H1 (cell line): Measurements from ENCODE around the gene FBXO38. TPM values are rescaled to one million over a fixed set of nuclear protein-coding genes. Genes with fewer than 3 reads are reported as not detected.

ENCODE experiments used
- CTCF ChIA-PET: fragments of 300-600 bp; sonication (Branson Sonifier 250); formaldehyde crosslinking; loops from one replicate; lab custom pipeline; 2021; ENCODE audit not compliant: partially characterized antibody; lab: Charles Lee
- POLR2A ChIA-PET: fragments of 300-600 bp; sonication (Branson Sonifier 250); formaldehyde crosslinking; loops from one replicate; lab custom pipeline; 2021; ENCODE audit warnings: inconsistent platforms; ENCODE audit not compliant: partially characterized antibody; lab: Charles Lee
- DNase-seq, 2 experiments: peaks; one replicate each; pipeline versions ENCODE4 v3.0.0 to v3.0.0-alpha.2; 2010 to 2022; ENCODE audit warnings: low spot score in 2 of 2, low read depth in 1 of 2, mixed read lengths in 1 of 2
- FAIRE-seq: peaks from 2 replicates; lab custom pipeline; 2011; peaks lifted over from hg19 to GRCh38; lab: Jason Lieb, UNC
- H2AFZ ChIP-seq: 2 replicates; pipeline ENCODE4 v1.8.1; 2012; ENCODE audit warnings: low read length, inconsistent platforms
- H2AK5ac ChIP-seq: 2 replicates; pipeline ENCODE4 v1.6.1; 2013; ENCODE audit warnings: low read depth, low read length
- H2BK120ac ChIP-seq: replicated peaks from 2 replicates; pipeline ENCODE3; 2013; ENCODE audit warnings: low read depth, low read length, inconsistent platforms
- H2BK12ac ChIP-seq: 2 replicates; pipeline ENCODE4 v1.6.1; 2013; ENCODE audit warnings: low read depth, low read length
- H2BK15ac ChIP-seq: 2 replicates; pipeline ENCODE4 v1.6.1; 2013; ENCODE audit warnings: low read length
- H2BK20ac ChIP-seq: 2 replicates; pipeline ENCODE4 v1.6.1; 2013; ENCODE audit warnings: low read length
- H2BK5ac ChIP-seq: 2 replicates; pipeline ENCODE4 v1.6.1; 2013; ENCODE audit warnings: low read depth, low read length
- H3K14ac ChIP-seq: 2 replicates; pipeline ENCODE4 v1.6.1; 2013; ENCODE audit warnings: inconsistent platforms; ENCODE audit not compliant: insufficient read length
- H3K18ac ChIP-seq: 2 replicates; pipeline ENCODE4 v1.6.1; 2013; ENCODE audit warnings: low read length; ENCODE audit errors: extremely low read depth
- H3K23ac ChIP-seq: 2 replicates; pipeline ENCODE4 v1.6.1; 2013; ENCODE audit warnings: inconsistent platforms; ENCODE audit not compliant: insufficient read length
- H3K23me2 ChIP-seq: 2 replicates; pipeline ENCODE4 v1.6.1; 2013; ENCODE audit warnings: low read depth, low read length
- H3K27ac ChIP-seq: 2 replicates; pipeline ENCODE4 v1.6.1; 2011; ENCODE audit warnings: low read depth, low read length, inconsistent platforms
- H3K27me3 ChIP-seq, 4 experiments: replicated peaks in 1 of 4; 1 replicate in 1 of 4; 2 replicates in 3 of 4; pipeline versions ENCODE4 v1.6.1 to v1.8.1; 2011 to 2013; ENCODE audit warnings: low read length in 3 of 4, mild to moderate bottlenecking in 3 of 4, inconsistent platforms in 2 of 4, mixed read lengths in 2 of 4, moderate library complexity in 1 of 4; ENCODE audit not compliant: control insufficient read depth in 3 of 4, insufficient read depth in 3 of 4; ENCODE audit errors: extremely low read depth in 1 of 4
- H3K36me3 ChIP-seq, 4 experiments: 2 replicates each; pipeline versions ENCODE4 v1.6.1 to v1.8.1; 2011 to 2013; ENCODE audit warnings: mild to moderate bottlenecking in 4 of 4, low read length in 3 of 4, moderate library complexity in 2 of 4, control low read depth in 1 of 4, inconsistent platforms in 1 of 4; ENCODE audit not compliant: insufficient read depth in 4 of 4, control insufficient read depth in 2 of 4
- H3K4ac ChIP-seq: replicated peaks from 2 replicates; pipeline ENCODE3; 2013; ENCODE audit warnings: low read length, low read depth, mixed read lengths, inconsistent platforms; ENCODE audit not compliant: insufficient read length
- H3K4me1 ChIP-seq, 4 experiments: replicated peaks in 1 of 4; 1 replicate in 1 of 4; 2 replicates in 3 of 4; pipeline versions ENCODE4 v1.6.1 to v1.8.1; 2011 to 2013; ENCODE audit warnings: low read length in 3 of 4, inconsistent platforms in 2 of 4, mixed read lengths in 1 of 4; ENCODE audit not compliant: insufficient read depth in 4 of 4, control insufficient read depth in 3 of 4
- H3K4me2 ChIP-seq, 2 experiments: 2 replicates each; pipeline versions ENCODE4 v1.6.1 to v1.8.1; 2011 to 2013; ENCODE audit warnings: low read depth in 2 of 2, low read length in 2 of 2, control low read depth in 1 of 2, inconsistent platforms in 1 of 2, mild to moderate bottlenecking in 1 of 2; ENCODE audit not compliant: insufficient read depth in 1 of 2
- H3K4me3 ChIP-seq, 4 experiments: fragments of 200-600, 300-600 bp in 1 of 4; sonication (generic), shearing (Covaris generic), sonication (Bioruptor Twin) in 1 of 4; 2 replicates each; pipeline versions ENCODE4 v1.5.1 to v1.8.1; 2011 to 2016; ENCODE audit warnings: low read length in 4 of 4, low read depth in 3 of 4, control low read depth in 2 of 4, inconsistent platforms in 2 of 4, mild to moderate bottlenecking in 2 of 4, mixed read lengths in 1 of 4, moderate library complexity in 1 of 4; ENCODE audit not compliant: insufficient read depth in 2 of 4; ENCODE audit errors: extremely low read depth in 1 of 4
- H3K56ac ChIP-seq: replicated peaks from 2 replicates; pipeline ENCODE3; 2013; ENCODE audit warnings: low read depth, mild to moderate bottlenecking, mixed read lengths, low read length, inconsistent platforms; ENCODE audit not compliant: insufficient read length
- H3K79me1 ChIP-seq: 2 replicates; pipeline ENCODE4 v1.6.1; 2013; ENCODE audit warnings: low read depth, low read length, control low read depth
- H3K79me2 ChIP-seq, 2 experiments: 2 replicates each; pipeline versions ENCODE4 v1.6.1 to v1.8.1; 2012 to 2013; ENCODE audit warnings: low read length in 2 of 2, mild to moderate bottlenecking in 2 of 2, inconsistent platforms in 1 of 2; ENCODE audit not compliant: insufficient read depth in 2 of 2, control insufficient read depth in 1 of 2
- H3K9ac ChIP-seq, 4 experiments: replicated peaks in 1 of 4; 1 replicate in 1 of 4; 2 replicates in 3 of 4; pipeline versions ENCODE4 v1.6.1 to v1.8.1; 2011 to 2013; ENCODE audit warnings: low read depth in 3 of 4, low read length in 3 of 4, control low read depth in 2 of 4, mild to moderate bottlenecking in 2 of 4, moderate library complexity in 2 of 4, inconsistent platforms in 1 of 4; ENCODE audit errors: extremely low read depth in 1 of 4
- H3K9me3 ChIP-seq, 2 experiments: 2 replicates each; pipeline versions ENCODE4 v1.6.1 to v1.8.1; 2012 to 2013; ENCODE audit warnings: mild to moderate bottlenecking in 2 of 2, moderate library complexity in 2 of 2, control low read depth in 1 of 2, inconsistent platforms in 1 of 2, low read depth in 1 of 2, low read length in 1 of 2, mixed read lengths in 1 of 2; ENCODE audit not compliant: insufficient read depth in 2 of 2
- H4K20me1 ChIP-seq, 2 experiments: replicated peaks in 1 of 2; 2 replicates each; pipeline versions ENCODE3 to v1.8.1; 2011 to 2013; ENCODE audit warnings: inconsistent platforms in 2 of 2, low read length in 2 of 2, mild to moderate bottlenecking in 1 of 2; ENCODE audit not compliant: insufficient read depth in 2 of 2, control insufficient read depth in 1 of 2
- H4K5ac ChIP-seq: 2 replicates; pipeline ENCODE4 v1.6.1; 2013; ENCODE audit warnings: low read length, low read depth, mixed read lengths, inconsistent platforms; ENCODE audit not compliant: insufficient read length
- H4K8ac ChIP-seq: 2 replicates; pipeline ENCODE4 v1.8.0; 2013; ENCODE audit warnings: mild to moderate bottlenecking, moderate library complexity, low read length, inconsistent platforms; ENCODE audit not compliant: insufficient read depth; ENCODE audit errors: extremely low read depth
- H4K91ac ChIP-seq: replicated peaks from 2 replicates; pipeline ENCODE3; 2013; ENCODE audit warnings: low read length, mixed read lengths, inconsistent platforms; ENCODE audit not compliant: insufficient read length
- ATF2 ChIP-seq: IDR thresholded peaks from 2 replicates; pipeline ENCODE4 v1.6.1; 2012; ENCODE audit warnings: low read length, inconsistent platforms
- CBX8 ChIP-seq: fragments of 300-800, 300-1000 bp; sonication (generic); IDR thresholded peaks from 2 replicates; pipeline ENCODE4 v1.7.1; 2016; ENCODE audit warnings: low read depth, low read length, borderline replicate concordance
- CHD2 ChIP-seq: IDR thresholded peaks from 2 replicates; pipeline ENCODE4 v1.6.1; 2012; ENCODE audit warnings: low read length, improper control_type of control experiment
- POLR2A ChIP-seq, 2 experiments: IDR thresholded peaks; 1 replicate in 1 of 2; 2 replicates in 1 of 2; pipeline ENCODE4 v1.6.1; 2011; ENCODE audit warnings: low read depth in 2 of 2, low read length in 2 of 2, mild to moderate bottlenecking in 2 of 2; ENCODE audit errors: control extremely low read depth in 1 of 2
- POLR2AphosphoS5 ChIP-seq: IDR thresholded peaks from 2 replicates; pipeline ENCODE4 v1.6.1; 2011; ENCODE audit warnings: low read depth, low read length
- RFX5 ChIP-seq: IDR thresholded peaks from 2 replicates; pipeline ENCODE4 v1.6.1; 2011; ENCODE audit warnings: low read depth, low read length, improper control_type of control experiment, borderline replicate concordance
- SAP30 ChIP-seq: fragments of 300-600 bp; sonication (generic); IDR thresholded peaks from 2 replicates; pipeline ENCODE4 v1.7.1; 2012; ENCODE audit warnings: low read length, moderate library complexity, mild to moderate bottlenecking, inconsistent platforms; ENCODE audit not compliant: insufficient read depth, insufficient replicate concordance
- SP1 ChIP-seq: IDR thresholded peaks from 2 replicates; pipeline ENCODE4 v1.6.1; 2011; ENCODE audit warnings: low read depth, low read length
- SP4 ChIP-seq: IDR thresholded peaks from 2 replicates; pipeline ENCODE4 v1.6.1; 2012; ENCODE audit warnings: low read length, inconsistent platforms
- TCF12 ChIP-seq: IDR thresholded peaks from 2 replicates; pipeline ENCODE4 v1.6.1; 2011; ENCODE audit warnings: low read depth, mild to moderate bottlenecking, low read length
- USF2 ChIP-seq: IDR thresholded peaks from 2 replicates; pipeline ENCODE4 v1.6.1; 2011; ENCODE audit warnings: low read length, improper control_type of control experiment
- WGBS, 2 experiments: shearing (Covaris generic) in 1 of 2; methylation state at CpG; one replicate each; pipeline versions ENCODE4 v1.1.6 to v1.1.7; 2013 to 2015; ENCODE audit warnings: low lambda C conversion rate in 2 of 2, mixed read lengths in 2 of 2, inconsistent platforms in 1 of 2, low coverage in 1 of 2, missing lambda C conversion rate in 1 of 2; ENCODE audit not compliant: insufficient replicate concordance in 2 of 2, insufficient coverage in 1 of 2, insufficient read length in 1 of 2; ENCODE audit errors: extremely low coverage in 1 of 2, missing lambda C conversion rate in 1 of 2; 5-methylcytosine and 5-hydroxymethylcytosine counted together
- polyA plus RNA-seq, 7 experiments: library from polyadenylated mRNA; depleted of rRNA in 3 of 7; stranded (reverse) in 5 of 7; unstranded in 2 of 7; fragments of >200 nt in 5 of 7; fragments of 200-250 nt in 2 of 7; gene quantifications; 1 replicate in 5 of 7; 2 replicates in 1 of 7; 4 replicates in 1 of 7; pipeline versions ENCODE4 v1.2.1 to v1.2.3, GENCODE V29; 2011 to 2013; ENCODE audit warnings: missing spikeins in 2 of 7, mixed read lengths in 2 of 7
- total RNA-seq: library from RNA; stranded (reverse); fragmentation: NEBNext Ultra II Directional; extraction: Animal tissue kit (Norgen Biotek cat#: 25700); gene quantifications from 2 replicates; pipeline ENCODE4 v1.2.1, GENCODE V29; 2021

The FBXO38 gene
- total and polyA plus RNA-seq, 2 of the 8 experiments (the other 6 are each of a cell fraction or from before 2014, with no cell fraction given) = 9.1 to 34.3 TPM

GRCh38 chr5:148385094-148385493, 1.3 kb downstream of the FBXO38 start:
- CTCF ChIA-PET = interaction anchor here (1.6 to 3.5 kb wide), 2 partner anchors 14 to 205 kb away, joined by 8 to 14 read pairs; no protein-coding TSS in a partner anchor
- H3K9ac ChIP-seq = no peak overlapping the region
- no peak for TF ChIP-seq POLR2AphosphoS5
- TF ChIP-seq TCF12 = no peak
- no peak for TF ChIP-seq ATF2
- no peak for TF ChIP-seq CBX8
- TF ChIP-seq SP4 = no peak
- TF ChIP-seq SP1 = no peak
- no peak for TF ChIP-seq SAP30
- no peak for TF ChIP-seq CHD2
- TF ChIP-seq RFX5 = no peak
- no peak for TF ChIP-seq USF2
- no peak for TF ChIP-seq POLR2A (IDR thresholded peaks at IDR 0.05; ENCODE audit: control extremely low read depth in 1 of 2, low read depth in 2 of 2, low read length in 2 of 2)

More at GRCh38 chr5:148385094-148385493, 1.3 kb downstream of the FBXO38 start:
- H3K4me1 ChIP-seq = peaks cover 0 to 3% (median 0%) of the 10 kb centered on the region in 4 experiments; a peak in 4 of 7 replicates
- DNase-seq (no peak), FAIRE-seq (no peak)
- POLR2A ChIA-PET = interaction anchor here (1.6 to 1.7 kb wide), 2 partner anchors 8 to 13 kb away, joined by 13 to 16 read pairs; no protein-coding TSS in a partner anchor
- H2AK5ac ChIP-seq = no peak overlapping the region
- H3K79me1 ChIP-seq = peaks cover 10% of the 10 kb centered on the region; the same call in 1 of the 2 replicates
- H2AFZ ChIP-seq = no peak overlapping the region
- H4K5ac ChIP-seq = no peak overlapping the region
- no peak overlapping the region for H2BK120ac ChIP-seq
- H2BK20ac ChIP-seq = no peak overlapping the region
- H3K23ac ChIP-seq = no peak overlapping the region
- H4K91ac ChIP-seq = no peak overlapping the region
- peaks cover 0 to 3% (median 0%) of the 10 kb centered on the region in 4 experiments; a peak in 1 of 8 replicates for H3K36me3 ChIP-seq
- H3K18ac ChIP-seq = no peak overlapping the region
- peaks cover 0 to 58% of the 10 kb centered on the region in 2 experiments; a peak in 2 of 4 replicates for H3K79me2 ChIP-seq
- WGBS, 2 experiments = 71% methylated on average over 1 of the region's 1 CpG; no CpG with 5 or more reads in 1 of the 2 experiments
- peak overlapping the region in 1 of 4 experiments; percentile 93; a peak in 2 of 8 replicates for H3K4me3 ChIP-seq
- H2BK5ac ChIP-seq = no peak overlapping the region
- H3K9me3 ChIP-seq = no peaks in the 10 kb centered on the region
- H3K27ac ChIP-seq = no peak overlapping the region
- H3K4ac ChIP-seq = no peak overlapping the region
- peaks cover 0 to 5% of the 10 kb centered on the region in 2 experiments for H4K20me1 ChIP-seq
- peak overlapping the region in 1 of 2 experiments; percentile 97; a peak in 1 of 4 replicates for H3K4me2 ChIP-seq
- no peak overlapping the region for H3K14ac ChIP-seq
- no peak overlapping the region for H2BK15ac ChIP-seq
- no peak overlapping the region for H4K8ac ChIP-seq
- no peak overlapping the region for H3K56ac ChIP-seq
- H3K27me3 ChIP-seq = no peaks in the 10 kb centered on the region
- H3K23me2 ChIP-seq = peaks cover 6% of the 10 kb centered on the region
- no peak overlapping the region for H2BK12ac ChIP-seq
